ENCODE measurements around the gene FDX2. TPM values are rescaled to one million over a fixed set of nuclear protein-coding genes. Genes with fewer than 3 reads are reported as not detected.

The FDX2 gene
- total and polyA plus RNA-seq, 2 donors (not counting 1 experiment from before 2014, with no cell fraction given), result 13.9 to 21.5 TPM

- POLR2A ChIA-PET, result interaction anchor here (0.8 to 1.2 kb wide), 2 partner anchors 10 to 108 kb away, joined by 3 read pairs; partner anchors contain the start of gene CDC37
- Histone ChIP-seq H3K36me3 (replicated peaks in 1 of 2; ENCODE audit: control extremely low read depth in 1 of 2, control insufficient read depth in 1 of 2, extremely low read depth in 1 of 2, insufficient read depth in 2 of 2, low read length in 1 of 2) (no peaks in the 10 kb centered on the region), H3K9ac (ENCODE audit: low read length) (peak overlapping the region; percentile 50), H3K4me3 (ENCODE audit: control extremely low read depth in 1 of 5, extremely low read depth in 1 of 5, insufficient read depth in 1 of 5, low read depth in 2 of 5, low read length in 4 of 5) (peak overlapping the region; percentile 37 to 64 (median 41)), H3K4me2 (replicated peaks; ENCODE audit: low read depth, low read length, poor library complexity, severe bottlenecking) (peak overlapping the region; percentile 85), H3K4me1 (ENCODE audit: control insufficient read depth in 2 of 2, insufficient read depth in 2 of 2, low read length in 2 of 2) (peaks cover 50 to 51% of the 10 kb centered on the region in 2 donors), H3K27me3 (replicated peaks in 1 of 4; ENCODE audit: control extremely low read depth in 1 of 4, control insufficient read depth in 3 of 4, insufficient read depth in 4 of 4, low read length in 3 of 4) (peaks cover 0 to 54% (median 38%) of the 10 kb centered on the region in 4 experiments), H3K9me3 (ENCODE audit: control extremely low read depth in 1 of 3, control insufficient read depth in 2 of 3, insufficient read depth in 1 of 3, low read length in 2 of 3) (peaks cover 0 to 42% (median 0%) of the 10 kb centered on the region in 3 donors), H4K20me1 (ENCODE audit: control insufficient read depth, insufficient read depth, low read length, poor library complexity, severe bottlenecking) (peaks cover 22% of the 10 kb centered on the region), H3K79me2 (ENCODE audit: control insufficient read depth, insufficient read depth, low read length) (no peaks in the 10 kb centered on the region), H3K27ac (ENCODE audit: low read length in 2 of 2) (no peak overlapping the region), H2AFZ (ENCODE audit: insufficient read depth, low read depth, low read length, poor library complexity, severe bottlenecking) (peak overlapping the region; percentile 71)
- H3K4me1 Mint-ChIP-seq, result peaks cover 37% of the 10 kb centered on the region
- CTCF ChIA-PET, result interaction anchor here (1.6 to 2.5 kb wide), 2 partner anchors 27 to 93 kb away, joined by 5 to 7 read pairs; no protein-coding TSS in a partner anchor
- no peak for ATAC-seq (ENCODE audit: low read depth)
- TF ChIP-seq CTCF (IDR thresholded peaks at IDR 0.05) (no peak), EZH2 (IDR thresholded peaks at IDR 0.05; ENCODE audit: borderline replicate concordance, insufficient read depth, low read depth, low read length, poor library complexity, severe bottlenecking) (no peak)
- no peaks in the 10 kb centered on the region for H3K9me3 Mint-ChIP-seq (ENCODE audit: insufficient read depth)
- peaks cover 31% of the 10 kb centered on the region for H3K27me3 Mint-ChIP-seq
- DNase-seq, result peak; percentile 41
- peak overlapping the region; percentile 83 for H3K27ac Mint-ChIP-seq
- peak overlapping the region; percentile 85 for H3K4me3 Mint-ChIP-seq
- intact Hi-C loops (cut with micrococcal nuclease), result no loop called here
- 20% methylated on average over 51 of the region's 58 CpGs for WGBS (ENCODE audit: insufficient coverage)
Observed at GRCh38 chr19:10295847-10296591, 19.8 kb downstream of the FDX2 start.

Data from B cell (primary cell).